H1 (cell line): ENCODE measurements around the gene PSIP1. TPM values are rescaled to one million over a fixed set of nuclear protein-coding genes. Genes with fewer than 3 reads are reported as not detected.
A peak's percentile ranks its signal among the peaks of the same experiment; 100 is the strongest.

Experiments
- CTCF ChIA-PET: fragments of 300-600 bp; sonication (Branson Sonifier 250); formaldehyde crosslinking; loops from one replicate; lab custom pipeline; 2021; ENCODE audit not compliant: partially characterized antibody; lab: Charles Lee
- POLR2A ChIA-PET: fragments of 300-600 bp; sonication (Branson Sonifier 250); formaldehyde crosslinking; loops from one replicate; lab custom pipeline; 2021; ENCODE audit warnings: inconsistent platforms; ENCODE audit not compliant: partially characterized antibody; lab: Charles Lee
- DNase-seq, 2 experiments: peaks; one replicate each; pipeline versions ENCODE4 v3.0.0 to v3.0.0-alpha.2; 2010 to 2022; ENCODE audit warnings: low spot score in 2 of 2, low read depth in 1 of 2, mixed read lengths in 1 of 2
- FAIRE-seq: peaks from 2 replicates; lab custom pipeline; 2011; peaks lifted over from hg19 to GRCh38; lab: Jason Lieb, UNC
- H2AFZ ChIP-seq: 2 replicates; pipeline ENCODE4 v1.8.1; 2012; ENCODE audit warnings: low read length, inconsistent platforms
- H2AK5ac ChIP-seq: 2 replicates; pipeline ENCODE4 v1.6.1; 2013; ENCODE audit warnings: low read depth, low read length
- H2BK120ac ChIP-seq: replicated peaks from 2 replicates; pipeline ENCODE3; 2013; ENCODE audit warnings: low read depth, low read length, inconsistent platforms
- H2BK12ac ChIP-seq: 2 replicates; pipeline ENCODE4 v1.6.1; 2013; ENCODE audit warnings: low read depth, low read length
- H2BK15ac ChIP-seq: 2 replicates; pipeline ENCODE4 v1.6.1; 2013; ENCODE audit warnings: low read length
- H2BK20ac ChIP-seq: 2 replicates; pipeline ENCODE4 v1.6.1; 2013; ENCODE audit warnings: low read length
- H2BK5ac ChIP-seq: 2 replicates; pipeline ENCODE4 v1.6.1; 2013; ENCODE audit warnings: low read depth, low read length
- H3K14ac ChIP-seq: 2 replicates; pipeline ENCODE4 v1.6.1; 2013; ENCODE audit warnings: inconsistent platforms; ENCODE audit not compliant: insufficient read length
- H3K18ac ChIP-seq: 2 replicates; pipeline ENCODE4 v1.6.1; 2013; ENCODE audit warnings: low read length; ENCODE audit errors: extremely low read depth
- H3K23ac ChIP-seq: 2 replicates; pipeline ENCODE4 v1.6.1; 2013; ENCODE audit warnings: inconsistent platforms; ENCODE audit not compliant: insufficient read length
- H3K23me2 ChIP-seq: 2 replicates; pipeline ENCODE4 v1.6.1; 2013; ENCODE audit warnings: low read depth, low read length
- H3K27ac ChIP-seq: 2 replicates; pipeline ENCODE4 v1.6.1; 2011; ENCODE audit warnings: low read depth, low read length, inconsistent platforms
- H3K27me3 ChIP-seq, 4 experiments: replicated peaks in 1 of 4; 1 replicate in 1 of 4; 2 replicates in 3 of 4; pipeline versions ENCODE4 v1.6.1 to v1.8.1; 2011 to 2013; ENCODE audit warnings: low read length in 3 of 4, mild to moderate bottlenecking in 3 of 4, inconsistent platforms in 2 of 4, mixed read lengths in 2 of 4, moderate library complexity in 1 of 4; ENCODE audit not compliant: control insufficient read depth in 3 of 4, insufficient read depth in 3 of 4; ENCODE audit errors: extremely low read depth in 1 of 4
- H3K36me3 ChIP-seq, 4 experiments: 2 replicates each; pipeline versions ENCODE4 v1.6.1 to v1.8.1; 2011 to 2013; ENCODE audit warnings: mild to moderate bottlenecking in 4 of 4, low read length in 3 of 4, moderate library complexity in 2 of 4, control low read depth in 1 of 4, inconsistent platforms in 1 of 4; ENCODE audit not compliant: insufficient read depth in 4 of 4, control insufficient read depth in 2 of 4
- H3K4ac ChIP-seq: replicated peaks from 2 replicates; pipeline ENCODE3; 2013; ENCODE audit warnings: low read length, low read depth, mixed read lengths, inconsistent platforms; ENCODE audit not compliant: insufficient read length
- H3K4me1 ChIP-seq, 4 experiments: replicated peaks in 1 of 4; 1 replicate in 1 of 4; 2 replicates in 3 of 4; pipeline versions ENCODE4 v1.6.1 to v1.8.1; 2011 to 2013; ENCODE audit warnings: low read length in 3 of 4, inconsistent platforms in 2 of 4, mixed read lengths in 1 of 4; ENCODE audit not compliant: insufficient read depth in 4 of 4, control insufficient read depth in 3 of 4
- H3K4me2 ChIP-seq, 2 experiments: 2 replicates each; pipeline versions ENCODE4 v1.6.1 to v1.8.1; 2011 to 2013; ENCODE audit warnings: low read depth in 2 of 2, low read length in 2 of 2, control low read depth in 1 of 2, inconsistent platforms in 1 of 2, mild to moderate bottlenecking in 1 of 2; ENCODE audit not compliant: insufficient read depth in 1 of 2
- H3K4me3 ChIP-seq, 4 experiments: fragments of 200-600, 300-600 bp in 1 of 4; sonication (generic), shearing (Covaris generic), sonication (Bioruptor Twin) in 1 of 4; 2 replicates each; pipeline versions ENCODE4 v1.5.1 to v1.8.1; 2011 to 2016; ENCODE audit warnings: low read length in 4 of 4, low read depth in 3 of 4, control low read depth in 2 of 4, inconsistent platforms in 2 of 4, mild to moderate bottlenecking in 2 of 4, mixed read lengths in 1 of 4, moderate library complexity in 1 of 4; ENCODE audit not compliant: insufficient read depth in 2 of 4; ENCODE audit errors: extremely low read depth in 1 of 4
- H3K56ac ChIP-seq: replicated peaks from 2 replicates; pipeline ENCODE3; 2013; ENCODE audit warnings: low read depth, mild to moderate bottlenecking, mixed read lengths, low read length, inconsistent platforms; ENCODE audit not compliant: insufficient read length
- H3K79me1 ChIP-seq: 2 replicates; pipeline ENCODE4 v1.6.1; 2013; ENCODE audit warnings: low read depth, low read length, control low read depth
- H3K79me2 ChIP-seq, 2 experiments: 2 replicates each; pipeline versions ENCODE4 v1.6.1 to v1.8.1; 2012 to 2013; ENCODE audit warnings: low read length in 2 of 2, mild to moderate bottlenecking in 2 of 2, inconsistent platforms in 1 of 2; ENCODE audit not compliant: insufficient read depth in 2 of 2, control insufficient read depth in 1 of 2
- H3K9ac ChIP-seq, 4 experiments: replicated peaks in 1 of 4; 1 replicate in 1 of 4; 2 replicates in 3 of 4; pipeline versions ENCODE4 v1.6.1 to v1.8.1; 2011 to 2013; ENCODE audit warnings: low read depth in 3 of 4, low read length in 3 of 4, control low read depth in 2 of 4, mild to moderate bottlenecking in 2 of 4, moderate library complexity in 2 of 4, inconsistent platforms in 1 of 4; ENCODE audit errors: extremely low read depth in 1 of 4
- H3K9me3 ChIP-seq, 2 experiments: 2 replicates each; pipeline versions ENCODE4 v1.6.1 to v1.8.1; 2012 to 2013; ENCODE audit warnings: mild to moderate bottlenecking in 2 of 2, moderate library complexity in 2 of 2, control low read depth in 1 of 2, inconsistent platforms in 1 of 2, low read depth in 1 of 2, low read length in 1 of 2, mixed read lengths in 1 of 2; ENCODE audit not compliant: insufficient read depth in 2 of 2
- H4K20me1 ChIP-seq, 2 experiments: replicated peaks in 1 of 2; 2 replicates each; pipeline versions ENCODE3 to v1.8.1; 2011 to 2013; ENCODE audit warnings: inconsistent platforms in 2 of 2, low read length in 2 of 2, mild to moderate bottlenecking in 1 of 2; ENCODE audit not compliant: insufficient read depth in 2 of 2, control insufficient read depth in 1 of 2
- H4K5ac ChIP-seq: 2 replicates; pipeline ENCODE4 v1.6.1; 2013; ENCODE audit warnings: low read length, low read depth, mixed read lengths, inconsistent platforms; ENCODE audit not compliant: insufficient read length
- H4K8ac ChIP-seq: 2 replicates; pipeline ENCODE4 v1.8.0; 2013; ENCODE audit warnings: mild to moderate bottlenecking, moderate library complexity, low read length, inconsistent platforms; ENCODE audit not compliant: insufficient read depth; ENCODE audit errors: extremely low read depth
- H4K91ac ChIP-seq: replicated peaks from 2 replicates; pipeline ENCODE3; 2013; ENCODE audit warnings: low read length, mixed read lengths, inconsistent platforms; ENCODE audit not compliant: insufficient read length
- CEBPB ChIP-seq: IDR thresholded peaks from 2 replicates; pipeline ENCODE4 v1.6.1; 2012; ENCODE audit warnings: low read depth, low read length
- CREB1 ChIP-seq: IDR thresholded peaks from 2 replicates; pipeline ENCODE4 v1.6.1; 2012; ENCODE audit warnings: inconsistent platforms
- CTCF ChIP-seq, 3 experiments: IDR thresholded peaks; 1 replicate in 2 of 3; 2 replicates in 1 of 3; pipeline versions ENCODE4 v1.5.1 to v1.6.1; 2011; ENCODE audit warnings: low read length in 3 of 3, mild to moderate bottlenecking in 3 of 3, inconsistent platforms in 2 of 3, low read depth in 1 of 3, moderate library complexity in 1 of 3; ENCODE audit not compliant: insufficient read depth in 1 of 3; ENCODE audit errors: control extremely low read depth in 1 of 3
- POLR2AphosphoS5 ChIP-seq: IDR thresholded peaks from 2 replicates; pipeline ENCODE4 v1.6.1; 2011; ENCODE audit warnings: low read depth, low read length
- RAD21 ChIP-seq, 2 experiments: IDR thresholded peaks in 1 of 2; conservative IDR thresholded peaks in 1 of 2; 2 replicates each; pipeline ENCODE4 v1.6.1; 2011; ENCODE audit warnings: low read depth in 2 of 2, low read length in 2 of 2, improper control_type of control experiment in 1 of 2, inconsistent platforms in 1 of 2, mild to moderate bottlenecking in 1 of 2, moderate library complexity in 1 of 2
- RNF2 ChIP-seq: fragments of 200-900, 300-1000 bp; sonication (generic); IDR thresholded peaks from 2 replicates; pipeline ENCODE4 v1.7.1; 2016; ENCODE audit warnings: borderline replicate concordance, low read depth, mild to moderate bottlenecking, antibody characterized with exemption, low read length; ENCODE audit not compliant: poor library complexity, severe bottlenecking; ENCODE audit errors: missing control alignments
- TAF1 ChIP-seq: IDR thresholded peaks from 2 replicates; pipeline ENCODE4 v1.6.1; 2011; ENCODE audit warnings: mild to moderate bottlenecking, low read depth, low read length
- TBP ChIP-seq: IDR thresholded peaks from 2 replicates; pipeline ENCODE4 v1.6.1; 2011; ENCODE audit warnings: low read depth, low read length, improper control_type of control experiment
- TEAD4 ChIP-seq: IDR thresholded peaks from 2 replicates; pipeline ENCODE4 v1.6.1; 2012; ENCODE audit warnings: low read depth, low read length, inconsistent platforms, mixed read lengths
- WGBS, 2 experiments: shearing (Covaris generic) in 1 of 2; methylation state at CpG; one replicate each; pipeline versions ENCODE4 v1.1.6 to v1.1.7; 2013 to 2015; ENCODE audit warnings: low lambda C conversion rate in 2 of 2, mixed read lengths in 2 of 2, inconsistent platforms in 1 of 2, low coverage in 1 of 2, missing lambda C conversion rate in 1 of 2; ENCODE audit not compliant: insufficient replicate concordance in 2 of 2, insufficient coverage in 1 of 2, insufficient read length in 1 of 2; ENCODE audit errors: extremely low coverage in 1 of 2, missing lambda C conversion rate in 1 of 2; 5-methylcytosine and 5-hydroxymethylcytosine counted together
- polyA plus RNA-seq, 7 experiments: library from polyadenylated mRNA; depleted of rRNA in 3 of 7; stranded (reverse) in 5 of 7; unstranded in 2 of 7; fragments of >200 nt in 5 of 7; fragments of 200-250 nt in 2 of 7; gene quantifications; 1 replicate in 5 of 7; 2 replicates in 1 of 7; 4 replicates in 1 of 7; pipeline versions ENCODE4 v1.2.1 to v1.2.3, GENCODE V29; 2011 to 2013; ENCODE audit warnings: missing spikeins in 2 of 7, mixed read lengths in 2 of 7
- total RNA-seq: library from RNA; stranded (reverse); fragmentation: NEBNext Ultra II Directional; extraction: Animal tissue kit (Norgen Biotek cat#: 25700); gene quantifications from 2 replicates; pipeline ENCODE4 v1.2.1, GENCODE V29; 2021

Gene PSIP1
- total and polyA plus RNA-seq, 2 of the 8 experiments (the other 6 are each of a cell fraction or from before 2014, with no cell fraction given), result 63.3 to 387 TPM

DNA sequence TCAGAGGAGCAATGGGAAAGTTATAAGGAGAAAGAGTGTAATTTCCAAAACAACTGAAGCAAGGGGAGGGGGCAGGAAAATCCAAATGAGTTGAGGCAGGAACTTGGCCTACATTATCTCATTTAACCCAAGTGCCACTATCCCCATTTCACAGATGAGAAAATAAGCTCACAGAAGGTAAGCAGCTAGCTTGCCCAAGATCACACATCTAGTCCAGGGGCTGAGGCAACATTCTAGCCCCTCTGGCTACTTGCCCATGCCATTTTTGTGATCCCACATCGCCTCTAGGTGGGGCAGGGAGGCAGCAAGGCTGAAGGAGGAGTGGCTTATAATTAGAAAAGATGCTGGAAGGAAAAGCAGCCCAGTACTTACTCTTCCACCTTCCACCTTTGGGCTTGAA lies 2.6 kb upstream of the PSIP1 start:
- CTCF ChIA-PET, result interaction anchor here (0.7 to 3.7 kb wide), 10 partner anchors 9 to 94 kb away, joined by 3 to 33 read pairs (median 6); no protein-coding TSS in a partner anchor
- peak overlapping the region in 2 of 4 experiments; percentile 26 to 38; a peak in 3 of 7 replicates for H3K9ac ChIP-seq
- H2BK5ac ChIP-seq, result peak overlapping the region; percentile 94; the same call in 1 of the 2 replicates
- DNase-seq, result peak; percentile 36 to 66
- H2BK20ac ChIP-seq, result peak overlapping the region; percentile 48; the same call in 1 of the 2 replicates
- H4K8ac ChIP-seq, result no peak overlapping the region
- H3K56ac ChIP-seq, result peak overlapping the region; percentile 19
- H3K14ac ChIP-seq, result no peak overlapping the region
- H3K23ac ChIP-seq, result no peak overlapping the region
- peaks cover 7 to 11% (median 8%) of the 10 kb centered on the region in 4 experiments; a peak in 6 of 7 replicates for H3K4me1 ChIP-seq
- peak overlapping the region; percentile 2 for H3K4ac ChIP-seq
- no peaks in the 10 kb centered on the region for H3K79me1 ChIP-seq
- no peaks in the 10 kb centered on the region for H3K9me3 ChIP-seq
- WGBS, 2 experiments, result 0% methylated on average over 1 of the region's 1 CpG; no CpG with 5 or more reads in 1 of the 2 experiments
- no peak overlapping the region; the same call in 1 of the 2 replicates for H2AK5ac ChIP-seq
- peak; percentile 91 for FAIRE-seq
- peak overlapping the region; percentile 31 for H4K5ac ChIP-seq
- H2AFZ ChIP-seq, result no peak overlapping the region
- POLR2A ChIA-PET, result interaction anchor here (0.8 to 5.9 kb wide), 13 partner anchors 9 to 143 kb away, joined by 3 to 133 read pairs (median 4); partner anchors contain the start of gene CCDC171
- H3K27ac ChIP-seq, result peak overlapping the region; percentile 83
- peaks cover 5 to 11% of the 10 kb centered on the region in 2 experiments for H4K20me1 ChIP-seq
- peaks cover 0 to 16% (median 3%) of the 10 kb centered on the region in 4 experiments; a peak in 5 of 8 replicates for H3K36me3 ChIP-seq
- peak overlapping the region in 2 of 4 experiments; percentile 4 to 44; a peak in 3 of 8 replicates for H3K4me3 ChIP-seq
- peak overlapping the region; percentile 19 for H4K91ac ChIP-seq
- H3K23me2 ChIP-seq, result peaks cover 3% of the 10 kb centered on the region; the same call in 1 of the 2 replicates
- peak overlapping the region; percentile 89 for H2BK12ac ChIP-seq
- H2BK120ac ChIP-seq, result peak overlapping the region; percentile 66
- H3K79me2 ChIP-seq, result peaks cover 9 to 27% of the 10 kb centered on the region in 2 experiments; a peak in 3 of 4 replicates
- H3K27me3 ChIP-seq, result no peaks in the 10 kb centered on the region
- H3K4me2 ChIP-seq, result peak overlapping the region; percentile 62 to 70
- no peak overlapping the region for H2BK15ac ChIP-seq
- H3K18ac ChIP-seq, result peak overlapping the region; percentile 89
- TF ChIP-seq RNF2 (no peak), CTCF (IDR thresholded peaks at IDR 0.05; ENCODE audit: control extremely low read depth in 1 of 3, insufficient read depth in 1 of 3, low read depth in 1 of 3, low read length in 3 of 3) (peak; percentile 47 to 67 (median 62); a peak in 3 of 4 replicates), RAD21 (IDR thresholded peaks at IDR 0.05 in 1 of 2, conservative IDR thresholded peaks at IDR 0.05 in 1 of 2; ENCODE audit: low read depth in 2 of 2, low read length in 2 of 2) (peak; percentile 30 to 52; a peak in 3 of 4 replicates), TAF1 (peak; percentile 37; the same call in 1 of the 2 replicates), CEBPB (no peak), TEAD4 (peak; percentile 47; the same call in 1 of the 2 replicates), POLR2AphosphoS5 (peak; percentile 68), CREB1 (no peak), TBP (peak; percentile 43; the same call in 1 of the 2 replicates)
